Upper lobe of left lung (tissue), 4 donors: ENCODE data around the gene DGCR2.

Experiments used
- EP300 ChIP-seq, 4 donors: sonication (generic); formaldehyde crosslinking; IDR thresholded peaks; one replicate each; pipeline ENCODE4 v1.5.1; 2017; ENCODE audit warnings: antibody characterized with exemption in 4 of 4, control low read depth in 2 of 4
- POLR2A ChIP-seq, 4 donors: fragments of 450-650 bp; IDR thresholded peaks; one replicate each; pipeline ENCODE4 v1.5.1; 2016 to 2017; ENCODE audit warnings: antibody characterized with exemption in 4 of 4, mild to moderate bottlenecking in 2 of 4
- POLR2AphosphoS5 ChIP-seq, 2 donors: sonication (generic); formaldehyde crosslinking; IDR thresholded peaks; one replicate each; pipeline ENCODE4 v1.5.1; 2017; ENCODE audit warnings: antibody characterized with exemption in 2 of 2
- TF ChIP-seq, protein P1 (sequence below), 6 experiments: fragments of 450-650 bp in 4 of 6; fragments of 200-600 bp in 2 of 6; sonication (generic) in 2 of 6; IDR thresholded peaks; one replicate each; pipeline ENCODE4 v1.5.1; 2016 to 2019; ENCODE audit warnings: antibody characterized with exemption in 6 of 6

DNA sequence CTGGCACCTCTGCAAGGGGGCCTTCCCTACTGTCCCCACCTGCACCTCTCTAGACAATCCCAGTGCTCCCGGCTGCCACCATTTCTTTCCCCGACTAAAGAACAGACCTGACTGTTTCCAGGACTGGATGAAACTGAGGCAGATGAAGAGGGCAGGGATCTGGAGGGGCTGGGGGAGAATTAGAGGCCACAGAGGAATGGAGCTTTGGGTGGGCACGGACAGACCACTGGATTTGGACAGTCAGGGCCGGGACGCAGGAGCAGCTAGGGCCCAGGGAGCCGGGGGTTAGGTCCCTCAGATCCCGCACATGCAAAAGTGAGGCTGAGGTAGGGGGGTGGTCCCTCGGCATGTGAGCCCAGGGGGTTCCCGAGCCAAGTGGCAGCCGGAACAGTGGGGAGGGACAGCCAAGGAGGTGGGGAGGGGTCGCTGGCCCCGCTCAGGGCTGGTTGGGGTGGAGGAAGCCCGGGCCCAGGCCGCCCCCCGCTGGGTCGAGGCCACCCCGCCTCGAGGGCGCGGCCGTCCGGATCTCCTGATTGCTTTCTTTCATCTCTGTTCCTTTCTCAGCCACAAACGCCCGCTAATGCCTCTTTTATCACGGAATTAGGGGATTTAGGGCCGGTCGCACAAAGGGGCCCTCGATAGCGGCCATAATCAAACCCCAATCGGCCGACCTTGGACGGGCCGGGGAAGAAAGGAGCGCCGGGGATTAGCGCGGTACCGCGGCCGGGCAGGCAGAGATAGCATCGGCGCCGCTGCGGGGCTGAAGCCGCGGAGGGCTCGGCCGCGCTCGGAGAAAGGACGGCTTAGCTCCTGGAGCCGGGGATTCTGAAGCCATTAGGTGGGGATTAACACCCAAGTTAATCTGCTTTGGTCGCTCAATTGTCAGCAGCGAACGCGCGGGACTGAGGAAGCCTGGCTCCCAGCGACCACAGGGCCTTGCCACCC, 47.1 kb upstream of the DGCR2 start:
- TF ChIP-seq POLR2AphosphoS5 (IDR thresholded peaks at IDR 0.05) (no peak), POLR2A (IDR thresholded peaks at IDR 0.05) (no peak), EP300 (IDR thresholded peaks at IDR 0.05) (no peak)
- TF ChIP-seq, protein P1, sequence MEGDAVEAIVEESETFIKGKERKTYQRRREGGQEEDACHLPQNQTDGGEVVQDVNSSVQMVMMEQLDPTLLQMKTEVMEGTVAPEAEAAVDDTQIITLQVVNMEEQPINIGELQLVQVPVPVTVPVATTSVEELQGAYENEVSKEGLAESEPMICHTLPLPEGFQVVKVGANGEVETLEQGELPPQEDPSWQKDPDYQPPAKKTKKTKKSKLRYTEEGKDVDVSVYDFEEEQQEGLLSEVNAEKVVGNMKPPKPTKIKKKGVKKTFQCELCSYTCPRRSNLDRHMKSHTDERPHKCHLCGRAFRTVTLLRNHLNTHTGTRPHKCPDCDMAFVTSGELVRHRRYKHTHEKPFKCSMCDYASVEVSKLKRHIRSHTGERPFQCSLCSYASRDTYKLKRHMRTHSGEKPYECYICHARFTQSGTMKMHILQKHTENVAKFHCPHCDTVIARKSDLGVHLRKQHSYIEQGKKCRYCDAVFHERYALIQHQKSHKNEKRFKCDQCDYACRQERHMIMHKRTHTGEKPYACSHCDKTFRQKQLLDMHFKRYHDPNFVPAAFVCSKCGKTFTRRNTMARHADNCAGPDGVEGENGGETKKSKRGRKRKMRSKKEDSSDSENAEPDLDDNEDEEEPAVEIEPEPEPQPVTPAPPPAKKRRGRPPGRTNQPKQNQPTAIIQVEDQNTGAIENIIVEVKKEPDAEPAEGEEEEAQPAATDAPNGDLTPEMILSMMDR (IDR thresholded peaks at IDR 0.05), result no peak
